Neuronal stem cell (in vitro differentiated cells): ENCODE results near the gene RIPOR1.

Experiments used
- DNase-seq: peaks from one replicate; pipeline ENCODE4 v3.0.0-alpha.2; 2013; ENCODE audit warnings: low spot score
- H2AFZ ChIP-seq: one replicate; pipeline ENCODE4 v1.6.1; 2013; ENCODE audit warnings: mild to moderate bottlenecking, low read length, inconsistent platforms
- H2AK5ac ChIP-seq: 2 replicates; pipeline ENCODE4 v1.6.1; 2013; ENCODE audit warnings: low read depth, mild to moderate bottlenecking, inconsistent platforms, low read length, moderate library complexity, mixed read lengths
- H2BK120ac ChIP-seq: 2 replicates; pipeline ENCODE4 v1.6.1; 2013; ENCODE audit warnings: low read depth, mild to moderate bottlenecking, inconsistent platforms, low read length, moderate library complexity, mixed read lengths
- H2BK12ac ChIP-seq: one replicate; pipeline ENCODE4 v1.6.1; 2013; ENCODE audit warnings: low read length, inconsistent platforms
- H2BK15ac ChIP-seq: 2 replicates; pipeline ENCODE4 v1.6.1; 2013; ENCODE audit warnings: mild to moderate bottlenecking, low read length, inconsistent platforms, mixed read lengths
- H2BK5ac ChIP-seq: one replicate; pipeline ENCODE4 v1.6.1; 2013; ENCODE audit warnings: inconsistent platforms, mild to moderate bottlenecking, low read length, moderate library complexity
- H3K14ac ChIP-seq: one replicate; pipeline ENCODE4 v1.6.1; 2013; ENCODE audit warnings: low read length, inconsistent platforms
- H3K18ac ChIP-seq: 2 replicates; pipeline ENCODE4 v1.6.1; 2013; ENCODE audit warnings: low read length, inconsistent platforms
- H3K23ac ChIP-seq: 2 replicates; pipeline ENCODE4 v1.6.1; 2013; ENCODE audit warnings: low read depth, mild to moderate bottlenecking, mixed read lengths, low read length, inconsistent platforms; ENCODE audit not compliant: poor library complexity
- H3K27ac ChIP-seq: replicated peaks from 3 replicates; pipeline ENCODE4 v1.5.1; 2013; ENCODE audit warnings: low read length, inconsistent platforms
- H3K27me3 ChIP-seq, 3 experiments: 2 replicates each; pipeline ENCODE4 v1.6.1; 2013; ENCODE audit warnings: low read length in 3 of 3, mild to moderate bottlenecking in 2 of 3, inconsistent platforms in 1 of 3, low read depth in 1 of 3, mixed read lengths in 1 of 3, moderate library complexity in 1 of 3; ENCODE audit not compliant: control insufficient read depth in 3 of 3, insufficient read depth in 3 of 3
- H3K36me3 ChIP-seq, 2 donors: replicated peaks in 1 of 2; 2 replicates each; pipeline ENCODE4 v1.6.1; 2013; ENCODE audit warnings: low read length in 2 of 2; ENCODE audit not compliant: control insufficient read depth in 2 of 2, insufficient read depth in 2 of 2
- H3K4ac ChIP-seq: 2 replicates; pipeline ENCODE4 v1.6.1; 2013; ENCODE audit warnings: inconsistent platforms, mild to moderate bottlenecking, low read length, moderate library complexity
- H3K4me1 ChIP-seq, 2 donors: 1 replicate in 1 of 2; 2 replicates in 1 of 2; pipeline ENCODE4 v1.6.1; 2013; ENCODE audit warnings: low read length in 2 of 2, low read depth in 1 of 2; ENCODE audit not compliant: control insufficient read depth in 2 of 2, insufficient read depth in 1 of 2
- H3K4me2 ChIP-seq: one replicate; pipeline ENCODE4 v1.6.1; 2013; ENCODE audit warnings: mild to moderate bottlenecking, low read length, inconsistent platforms; ENCODE audit not compliant: insufficient read depth, poor library complexity, severe bottlenecking
- H3K4me3 ChIP-seq, 2 donors: 2 replicates each; pipeline ENCODE4 v1.5.1; 2013; ENCODE audit warnings: low read length in 2 of 2, mild to moderate bottlenecking in 2 of 2, inconsistent platforms in 1 of 2, moderate library complexity in 1 of 2
- H3K79me1 ChIP-seq: one replicate; pipeline ENCODE4 v1.6.1; 2013; ENCODE audit warnings: low read depth, mild to moderate bottlenecking, inconsistent platforms, low read length, moderate library complexity
- H3K9ac ChIP-seq: one replicate; pipeline ENCODE4 v1.6.1; 2013; ENCODE audit warnings: mild to moderate bottlenecking, low read depth, low read length, inconsistent platforms; ENCODE audit not compliant: poor library complexity
- H3K9me3 ChIP-seq, 2 donors: replicated peaks in 1 of 2; 2 replicates each; pipeline versions ENCODE3 to v1.6.1; 2013; ENCODE audit warnings: low read length in 2 of 2, mild to moderate bottlenecking in 2 of 2, inconsistent platforms in 1 of 2, low read depth in 1 of 2, mixed read lengths in 1 of 2, moderate library complexity in 1 of 2; ENCODE audit not compliant: control insufficient read depth in 2 of 2, insufficient read depth in 1 of 2
- H4K8ac ChIP-seq: one replicate; pipeline ENCODE4 v1.6.1; 2013; ENCODE audit warnings: low read depth, mild to moderate bottlenecking, inconsistent platforms, low read length, moderate library complexity
- H4K91ac ChIP-seq: one replicate; pipeline ENCODE4 v1.6.1; 2013; ENCODE audit warnings: low read length, low read depth, mild to moderate bottlenecking, inconsistent platforms; ENCODE audit not compliant: poor library complexity
- WGBS, 2 donors: extraction: QIAGEN DNeasy Blood & Tissue Kit; methylation state at CpG; one replicate each; pipeline ENCODE4 v1.1.7; 2013; ENCODE audit warnings: missing lambda C conversion rate in 2 of 2, mixed read lengths in 1 of 2; ENCODE audit not compliant: insufficient read length in 2 of 2, insufficient replicate concordance in 1 of 2; ENCODE audit errors: extremely low coverage in 2 of 2; 5-methylcytosine and 5-hydroxymethylcytosine counted together

The RIPOR1 gene

GRCh38 chr16:67546761-67547422 lies 18.3 kb downstream of the RIPOR1 start:
- H3K4me2 ChIP-seq, result no peak overlapping the region
- peak; percentile 67 for DNase-seq
- H2BK12ac ChIP-seq, result no peak overlapping the region
- no peak overlapping the region for H2BK15ac ChIP-seq
- H3K9ac ChIP-seq, result no peak overlapping the region
- no peak overlapping the region for H3K18ac ChIP-seq
- peaks cover 36 to 72% of the 10 kb centered on the region in 2 donors for H3K36me3 ChIP-seq
- no peak overlapping the region for H4K8ac ChIP-seq
- no peaks in the 10 kb centered on the region for H3K27me3 ChIP-seq
- no peak overlapping the region for H3K23ac ChIP-seq
- no peak overlapping the region for H4K91ac ChIP-seq
- H3K4me1 ChIP-seq, result no peaks in the 10 kb centered on the region
- H2BK5ac ChIP-seq, result no peak overlapping the region
- H3K9me3 ChIP-seq, result no peaks in the 10 kb centered on the region
- no peak overlapping the region for H2AK5ac ChIP-seq
- H3K4ac ChIP-seq, result no peak overlapping the region
- H3K14ac ChIP-seq, result no peak overlapping the region
- H3K79me1 ChIP-seq, result no peaks in the 10 kb centered on the region
- no CpG with 5 or more reads among the region's 7 CpGs for WGBS, 2 donors
- H2BK120ac ChIP-seq, result no peak overlapping the region
- H3K4me3 ChIP-seq, result no peak overlapping the region
- H3K27ac ChIP-seq, result no peak overlapping the region
- no peak overlapping the region for H2AFZ ChIP-seq

- no peaks in the 10 kb centered on the region for H3K79me1 ChIP-seq
- no peaks in the 10 kb centered on the region for H3K4me1 ChIP-seq
- H3K14ac ChIP-seq, result no peak overlapping the region
- no peak for DNase-seq
- no peak overlapping the region for H4K91ac ChIP-seq
- H2AK5ac ChIP-seq, result peak overlapping the region; percentile 18
- no peak overlapping the region for H3K27ac ChIP-seq
- no peaks in the 10 kb centered on the region for H3K27me3 ChIP-seq
- no peak overlapping the region for H2AFZ ChIP-seq
- no peaks in the 10 kb centered on the region for H3K9me3 ChIP-seq
- no peak overlapping the region for H3K4me2 ChIP-seq
- WGBS, 2 donors, result no CpG with 5 or more reads among the region's 16 CpGs
- no peak overlapping the region for H2BK120ac ChIP-seq
- no peak overlapping the region for H3K4me3 ChIP-seq
- H3K23ac ChIP-seq, result peak overlapping the region; percentile 26
- H2BK12ac ChIP-seq, result no peak overlapping the region
- no peak overlapping the region for H4K8ac ChIP-seq
- H2BK15ac ChIP-seq, result no peak overlapping the region
- H3K36me3 ChIP-seq, result peaks cover 29 to 65% of the 10 kb centered on the region in 2 donors
- H3K4ac ChIP-seq, result no peak overlapping the region
- no peak overlapping the region for H2BK5ac ChIP-seq
- H3K18ac ChIP-seq, result no peak overlapping the region
- H3K9ac ChIP-seq, result no peak overlapping the region
Observed at GRCh38 chr16:67547423-67548264, 19.0 kb downstream of the RIPOR1 start.

- no peak for DNase-seq
- H2AFZ ChIP-seq, result no peak overlapping the region
- H3K4me3 ChIP-seq, result no peak overlapping the region
- no peak overlapping the region for H2BK12ac ChIP-seq
- no CpG with 5 or more reads among the region's 4 CpGs for WGBS, 2 donors
- H3K9ac ChIP-seq, result peak overlapping the region; percentile 70
- H3K23ac ChIP-seq, result no peak overlapping the region
- H3K9me3 ChIP-seq, result no peaks in the 10 kb centered on the region
- H3K79me1 ChIP-seq, result no peaks in the 10 kb centered on the region
- no peak overlapping the region for H2BK15ac ChIP-seq
- H3K18ac ChIP-seq, result no peak overlapping the region
- no peak overlapping the region for H4K8ac ChIP-seq
- H3K4me2 ChIP-seq, result no peak overlapping the region
- H3K27ac ChIP-seq, result no peak overlapping the region
- no peak overlapping the region for H4K91ac ChIP-seq
- H3K4ac ChIP-seq, result no peak overlapping the region
- no peak overlapping the region for H2BK120ac ChIP-seq
- no peak overlapping the region for H2AK5ac ChIP-seq
- H3K4me1 ChIP-seq, result no peaks in the 10 kb centered on the region
- H3K14ac ChIP-seq, result peak overlapping the region; percentile 31
- H2BK5ac ChIP-seq, result no peak overlapping the region
- H3K36me3 ChIP-seq, result peaks cover 24 to 57% of the 10 kb centered on the region in 2 donors
- no peaks in the 10 kb centered on the region for H3K27me3 ChIP-seq
Observed at GRCh38 chr16:67548265-67549126, 19.9 kb downstream of the RIPOR1 start.
